ENCODE data around the gene SOAT2. TPM values are rescaled to one million over a fixed set of nuclear protein-coding genes. Genes with fewer than 3 reads are reported as not detected.
A peak's percentile ranks its signal among the peaks of the same experiment; 100 is the strongest.
"Not testable (repeated sequence)": the region's sequence is repeated elsewhere in the genome, so short reads cannot be mapped to it uniquely, and the experiment has no call there.

The SOAT2 gene
- total RNA-seq, 1 donor from 2014 or later: not detected

DNA sequence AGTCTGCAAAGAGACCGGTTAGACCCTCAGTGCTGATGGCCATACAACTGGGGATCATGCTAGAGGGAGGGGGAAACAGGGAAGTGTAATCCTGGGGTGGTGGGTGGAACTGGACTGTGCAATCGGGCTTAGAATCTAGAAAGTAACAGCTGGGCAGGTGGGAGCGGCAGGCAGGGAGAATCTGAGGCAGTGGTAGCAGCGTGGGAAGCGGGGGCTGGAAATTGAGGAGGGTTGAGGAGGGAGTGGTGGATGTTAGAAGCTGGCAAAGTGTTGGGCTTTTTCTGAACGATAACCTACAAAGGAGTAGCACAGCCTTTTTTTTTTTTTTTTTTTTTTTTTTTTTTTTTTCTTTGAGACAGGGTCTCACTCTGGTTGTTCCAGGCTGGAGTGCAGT, 8.9 kb upstream of the SOAT2 start:
- DNase-seq (ENCODE audit: low spot score): no peak
- Histone ChIP-seq H2AFZ (replicated peaks) (no peak overlapping the region), H3K9ac (no peak overlapping the region), H3F3A (ENCODE audit: low read depth) (peaks cover 13% of the 10 kb centered on the region), H3K36me3 (no peaks in the 10 kb centered on the region), H3K27me3 (peaks cover 51% of the 10 kb centered on the region), H3K79me2 (ENCODE audit: low read depth) (no peaks in the 10 kb centered on the region), H3K4me1 (peaks cover 21% of the 10 kb centered on the region), H3K4me3 (no peak overlapping the region), H3K27ac (no peak overlapping the region), H4K20me1 (ENCODE audit: low read depth) (no peaks in the 10 kb centered on the region), H3K4me2 (no peak overlapping the region), H3K9me3 (ENCODE audit: low read depth) (no peaks in the 10 kb centered on the region)
- H3K27me3 Mint-ChIP-seq (ENCODE audit: insufficient read depth, low read depth): peaks cover 41% of the 10 kb centered on the region
- H3K36me3 Mint-ChIP-seq: no peaks in the 10 kb centered on the region
- peak overlapping the region; percentile 18 for H3K27ac Mint-ChIP-seq
- H3K4me1 Mint-ChIP-seq: peaks cover 26% of the 10 kb centered on the region
- no peaks in the 10 kb centered on the region for H3K9me3 Mint-ChIP-seq
- TF ChIP-seq, protein P1, sequence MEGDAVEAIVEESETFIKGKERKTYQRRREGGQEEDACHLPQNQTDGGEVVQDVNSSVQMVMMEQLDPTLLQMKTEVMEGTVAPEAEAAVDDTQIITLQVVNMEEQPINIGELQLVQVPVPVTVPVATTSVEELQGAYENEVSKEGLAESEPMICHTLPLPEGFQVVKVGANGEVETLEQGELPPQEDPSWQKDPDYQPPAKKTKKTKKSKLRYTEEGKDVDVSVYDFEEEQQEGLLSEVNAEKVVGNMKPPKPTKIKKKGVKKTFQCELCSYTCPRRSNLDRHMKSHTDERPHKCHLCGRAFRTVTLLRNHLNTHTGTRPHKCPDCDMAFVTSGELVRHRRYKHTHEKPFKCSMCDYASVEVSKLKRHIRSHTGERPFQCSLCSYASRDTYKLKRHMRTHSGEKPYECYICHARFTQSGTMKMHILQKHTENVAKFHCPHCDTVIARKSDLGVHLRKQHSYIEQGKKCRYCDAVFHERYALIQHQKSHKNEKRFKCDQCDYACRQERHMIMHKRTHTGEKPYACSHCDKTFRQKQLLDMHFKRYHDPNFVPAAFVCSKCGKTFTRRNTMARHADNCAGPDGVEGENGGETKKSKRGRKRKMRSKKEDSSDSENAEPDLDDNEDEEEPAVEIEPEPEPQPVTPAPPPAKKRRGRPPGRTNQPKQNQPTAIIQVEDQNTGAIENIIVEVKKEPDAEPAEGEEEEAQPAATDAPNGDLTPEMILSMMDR (IDR thresholded peaks at IDR 0.05): no peak
- TF ChIP-seq EZH2 (IDR thresholded peaks at IDR 0.05) (no peak), EZH2phosphoT487 (IDR thresholded peaks at IDR 0.05) (no peak)
- H3K4me3 Mint-ChIP-seq: no peak overlapping the region

DNA sequence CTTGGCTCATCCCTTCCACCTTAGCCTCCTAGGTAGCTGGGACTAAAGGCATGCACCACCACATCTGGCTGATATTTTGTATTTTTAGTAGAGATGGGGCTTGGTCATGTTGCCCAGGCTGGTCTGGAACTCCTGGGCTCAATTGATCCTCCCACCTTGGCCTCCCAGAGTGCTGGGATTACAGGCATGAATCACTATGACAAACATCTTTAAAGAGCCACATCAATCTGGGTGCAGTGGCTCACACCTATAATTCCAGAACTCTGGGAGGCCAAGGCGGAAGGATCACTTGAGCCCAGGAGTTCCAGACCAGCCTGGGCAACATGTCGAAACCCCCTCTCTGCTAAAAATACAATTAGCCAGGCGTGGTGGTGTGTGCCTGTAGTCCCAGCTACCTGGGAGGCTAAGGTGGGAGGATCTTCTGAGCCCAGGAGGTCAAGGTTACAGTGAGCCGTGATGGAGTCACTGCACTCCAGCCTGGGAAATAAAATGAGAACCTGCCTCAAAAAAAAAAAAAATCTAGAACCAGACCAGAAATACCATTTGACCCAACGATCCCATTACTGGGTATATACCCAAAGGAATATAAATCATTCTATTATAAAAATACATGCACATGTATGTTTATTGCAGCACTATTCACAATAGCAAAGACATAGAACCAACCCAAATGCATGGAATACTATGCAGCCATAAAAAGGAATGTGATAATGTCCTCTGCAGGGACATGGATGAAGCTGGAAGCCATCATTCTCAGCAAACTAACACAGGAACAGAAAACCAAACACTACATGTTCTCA, 8.3 kb upstream of the SOAT2 start:
- not testable (repeated sequence) for H2AFZ ChIP-seq (replicated peaks); DNase-seq (ENCODE audit: low spot score); H3K27ac ChIP-seq; H4K20me1 ChIP-seq (ENCODE audit: low read depth); H3K36me3 ChIP-seq; H3K4me3 ChIP-seq; H3K27ac Mint-ChIP-seq; H3K9me3 Mint-ChIP-seq; H3K79me2 ChIP-seq (ENCODE audit: low read depth); H3K4me2 ChIP-seq; H3K36me3 Mint-ChIP-seq; H3K9ac ChIP-seq; H3K9me3 ChIP-seq (ENCODE audit: low read depth)
- Histone ChIP-seq H3K27me3 (peaks cover 52% of the 10 kb centered on the region), H3F3A (ENCODE audit: low read depth) (peaks cover 13% of the 10 kb centered on the region), H3K4me1 (peaks cover 21% of the 10 kb centered on the region)
- Mint-ChIP-seq H3K4me1 (peaks cover 27% of the 10 kb centered on the region), H3K27me3 (ENCODE audit: insufficient read depth, low read depth) (peaks cover 40% of the 10 kb centered on the region), H3K4me3 (peak overlapping the region; percentile 13)

DNA sequence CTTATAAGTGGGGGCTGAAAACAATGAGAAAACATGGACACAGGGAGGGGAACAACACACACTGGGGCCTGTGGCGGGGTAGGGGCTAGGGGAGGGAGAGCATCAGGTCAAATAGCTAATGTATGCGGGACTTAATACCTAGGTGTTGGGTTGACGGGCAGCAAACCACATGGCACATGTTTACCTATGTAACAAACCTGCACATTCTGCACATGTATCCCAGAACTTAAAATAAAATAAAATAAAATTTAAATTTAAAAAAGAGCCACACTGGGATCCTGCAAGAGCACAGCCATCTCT, 7.7 kb upstream of the SOAT2 start:
- H3K4me1 Mint-ChIP-seq: peaks cover 30% of the 10 kb centered on the region
- H3K9me3 ChIP-seq (ENCODE audit: low read depth): not testable (repeated sequence)
- peaks cover 21% of the 10 kb centered on the region for H3K4me1 ChIP-seq

DNA sequence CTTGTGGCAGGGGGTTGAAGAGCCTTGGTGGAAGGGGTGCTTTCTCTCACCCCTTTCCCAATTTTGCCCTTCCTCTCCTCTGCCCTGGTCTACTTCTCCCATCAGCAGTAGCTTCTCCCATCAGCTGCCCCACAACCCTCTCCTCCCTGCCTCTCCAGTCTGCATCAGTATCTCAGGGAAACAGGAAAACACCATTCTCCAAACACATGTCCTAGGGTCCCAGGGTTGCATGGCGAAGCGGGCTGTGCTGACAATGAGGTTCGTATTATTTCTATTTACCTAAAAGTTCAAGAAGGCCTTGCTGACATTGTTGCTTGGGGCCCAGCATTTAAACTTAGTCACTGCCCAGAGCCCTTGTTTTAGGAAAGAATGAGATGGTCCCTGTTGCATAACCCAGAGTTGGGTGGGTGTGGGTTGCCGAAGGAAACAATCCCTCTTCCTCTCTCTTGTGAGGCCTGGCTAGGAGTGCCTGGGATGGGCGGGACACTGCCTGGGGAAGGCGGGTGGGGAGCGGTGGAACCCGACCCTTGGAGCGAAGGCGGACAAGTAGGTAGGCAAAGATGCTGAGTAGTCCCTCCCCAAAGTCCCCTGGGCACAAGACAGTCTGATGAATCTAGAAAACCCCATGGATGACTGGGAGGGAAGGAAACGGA, 7.1 kb upstream of the SOAT2 start:
- Histone ChIP-seq H3K4me1 (peaks cover 21% of the 10 kb centered on the region), H2AFZ (replicated peaks) (peak overlapping the region; percentile 70), H3K9me3 (ENCODE audit: low read depth) (no peaks in the 10 kb centered on the region), H3F3A (ENCODE audit: low read depth) (peaks cover 13% of the 10 kb centered on the region), H4K20me1 (ENCODE audit: low read depth) (no peaks in the 10 kb centered on the region), H3K27me3 (peaks cover 49% of the 10 kb centered on the region), H3K79me2 (ENCODE audit: low read depth) (no peaks in the 10 kb centered on the region), H3K4me2 (peak overlapping the region; percentile 88), H3K36me3 (no peaks in the 10 kb centered on the region), H3K9ac (no peak overlapping the region), H3K4me3 (peak overlapping the region; percentile 72), H3K27ac (no peak overlapping the region)
- Mint-ChIP-seq H3K4me1 (peaks cover 32% of the 10 kb centered on the region), H3K36me3 (no peaks in the 10 kb centered on the region), H3K27ac (no peak overlapping the region), H3K4me3 (peak overlapping the region; percentile 73), H3K9me3 (no peaks in the 10 kb centered on the region), H3K27me3 (ENCODE audit: insufficient read depth, low read depth) (peaks cover 45% of the 10 kb centered on the region)
- TF ChIP-seq EZH2phosphoT487 (IDR thresholded peaks at IDR 0.05): no peak
- peak; percentile 63 for DNase-seq (ENCODE audit: low spot score)

More for the DNA sequence above, 7.7 kb upstream of the SOAT2 start:
- not testable (repeated sequence) for H3K9me3 Mint-ChIP-seq; H3K27ac ChIP-seq; H3K4me3 ChIP-seq; H3K27ac Mint-ChIP-seq; H2AFZ ChIP-seq (replicated peaks); H3K4me3 Mint-ChIP-seq; H3K79me2 ChIP-seq (ENCODE audit: low read depth); H3K9ac ChIP-seq; DNase-seq (ENCODE audit: low spot score); H3K36me3 ChIP-seq; H4K20me1 ChIP-seq (ENCODE audit: low read depth); H3K4me2 ChIP-seq; H3K36me3 Mint-ChIP-seq
- peaks cover 52% of the 10 kb centered on the region for H3K27me3 ChIP-seq
- peaks cover 13% of the 10 kb centered on the region for H3F3A ChIP-seq (ENCODE audit: low read depth)
- peaks cover 42% of the 10 kb centered on the region for H3K27me3 Mint-ChIP-seq (ENCODE audit: insufficient read depth, low read depth)
